ENCODE data around the gene ADAMTSL1. TPM values are rescaled to one million over a fixed set of nuclear protein-coding genes. Genes with fewer than 3 reads are reported as not detected.

ADAMTSL1 gene
- total RNA-seq, 1 experiment from 2014 or later, result 1.2 TPM

GRCh38 chr9:18675332-18675731 is 201.4 kb downstream of the ADAMTSL1 start:
- no peak overlapping the region for H2AFZ ChIP-seq (ENCODE audit: low read length)
- Mint-ChIP-seq H3K4me3 (no peak overlapping the region), H3K9me3 (no peaks in the 10 kb centered on the region), H3K27ac (no peak overlapping the region), H3K36me3 (ENCODE audit: insufficient read depth in 1 of 3, low read depth in 3 of 3) (no peaks in the 10 kb centered on the region), H3K4me1 (no peaks in the 10 kb centered on the region), H3K27me3 (ENCODE audit: low read depth) (no peaks in the 10 kb centered on the region)
- no peak overlapping the region for H2BK120ac ChIP-seq (ENCODE audit: low read depth, low read length, poor library complexity, severe bottlenecking)
- H4K8ac ChIP-seq (replicated peaks; ENCODE audit: insufficient read length, low read depth, low read length), result no peak overlapping the region
- no peaks in the 10 kb centered on the region for H3K23me2 ChIP-seq (ENCODE audit: insufficient read length, low read depth, low read length, poor library complexity, severe bottlenecking)
- H3K4ac ChIP-seq (ENCODE audit: low read depth, low read length), result no peak overlapping the region
- no peak overlapping the region for H2BK15ac ChIP-seq (ENCODE audit: low read depth, low read length)
- H3K79me2 ChIP-seq (ENCODE audit: insufficient read depth, low read length), result no peaks in the 10 kb centered on the region
- H3K18ac ChIP-seq (ENCODE audit: insufficient read length, low read depth, low read length), result no peak overlapping the region
- H4K20me1 ChIP-seq (ENCODE audit: control insufficient read depth, insufficient read depth, insufficient read length), result no peaks in the 10 kb centered on the region
- no peak overlapping the region for H3T11ph ChIP-seq (ENCODE audit: low read length)
- no peak for DNase-seq
- no peak overlapping the region for H2BK20ac ChIP-seq (ENCODE audit: low read depth, low read length, poor library complexity, severe bottlenecking)
- H3K9me3 ChIP-seq (ENCODE audit: control insufficient read depth, low read depth, low read length), result no peaks in the 10 kb centered on the region
- no peak overlapping the region for H4K91ac ChIP-seq (ENCODE audit: insufficient read length, low read depth, low read length)
- H3K56ac ChIP-seq (ENCODE audit: insufficient read length, low read depth, low read length), result no peak overlapping the region
- H2BK12ac ChIP-seq (ENCODE audit: insufficient read length, low read depth, low read length), result no peak overlapping the region
- H3K4me2 ChIP-seq (ENCODE audit: insufficient read depth, insufficient read length, low read length), result no peak overlapping the region
- no peaks in the 10 kb centered on the region for H3K27me3 ChIP-seq (ENCODE audit: insufficient read depth, low read length)
- H3K14ac ChIP-seq (ENCODE audit: insufficient read depth, low read length), result no peak overlapping the region
- no peak overlapping the region for H3K9ac ChIP-seq (ENCODE audit: extremely low read depth, insufficient read length, low read length)
- H3K27ac ChIP-seq (ENCODE audit: insufficient read length, low read depth, low read length), result no peak overlapping the region
- H3K79me1 ChIP-seq (ENCODE audit: insufficient read depth, low read depth, low read length, poor library complexity, severe bottlenecking), result no peaks in the 10 kb centered on the region
- no peak overlapping the region for H2AK5ac ChIP-seq (ENCODE audit: insufficient read length, low read length)
- no peak overlapping the region for H3K23ac ChIP-seq (ENCODE audit: insufficient read length, low read depth, low read length)
- no peak overlapping the region for H2BK5ac ChIP-seq (ENCODE audit: insufficient read length, low read length)
- no peak overlapping the region for H4K5ac ChIP-seq (ENCODE audit: insufficient read length, low read depth, low read length)
- no CpG with 5 or more reads among the region's 1 CpG for WGBS (ENCODE audit: extremely low coverage, insufficient read length, low lambda C conversion rate)
- H3K4me1 ChIP-seq (ENCODE audit: insufficient read depth, low read length), result no peaks in the 10 kb centered on the region
- TF ChIP-seq CTCF (conservative IDR thresholded peaks at IDR 0.05), result no peak

Measured in H9 (cell line).